ENCODE results near the gene RTTN. TPM values are rescaled to one million over a fixed set of nuclear protein-coding genes. Genes with fewer than 3 reads are reported as not detected.

RTTN gene
- total RNA-seq, 2 donors from 2014 or later = 7.1 to 10.0 TPM

GRCh38 chr18:70220628-70221027 is 15.1 kb upstream of the RTTN start:
- no peak for ATAC-seq
- intact Hi-C loops (cut with DNase I, micrococcal nuclease) = no loop called here
- no peak for DNase-seq

GRCh38 chr18:70219688-70220087 is 14.2 kb upstream of the RTTN start:
- no peak for DNase-seq
- intact Hi-C loops (cut with DNase I, micrococcal nuclease) = no loop called here
- no peak for ATAC-seq

GRCh38 chr18:70216788-70217187 is 11.3 kb upstream of the RTTN start:
- intact Hi-C loops (cut with DNase I, micrococcal nuclease) = no loop called here
- DNase-seq (no peak), ATAC-seq (no peak)

GRCh38 chr18:70207181-70207580 is 1.7 kb upstream of the RTTN start:
- ATAC-seq (no peak), DNase-seq (no peak)
- intact Hi-C loops (cut with DNase I, micrococcal nuclease) = no loop called here

- DNase-seq = no peak
- ATAC-seq = no peak
- intact Hi-C loops (cut with DNase I, micrococcal nuclease) = no loop called here
Observed at GRCh38 chr18:70200286-70200685, 5.2 kb downstream of the RTTN start.

- ATAC-seq (no peak), DNase-seq (no peak)
- intact Hi-C loops (cut with DNase I, micrococcal nuclease) = loop anchor here (5.0 to 10.0 kb wide), 2 partner anchors 247 to 254 kb away; no protein-coding TSS in a partner anchor
Observed at GRCh38 chr18:70197844-70198243, 7.6 kb downstream of the RTTN start.

- intact Hi-C loops (cut with DNase I, micrococcal nuclease) = loop anchor here (5.0 to 10.0 kb wide), 2 partner anchors 248 to 255 kb away; no protein-coding TSS in a partner anchor
- no peak for ATAC-seq
- no peak for DNase-seq
Observed at GRCh38 chr18:70197026-70197425, 8.5 kb downstream of the RTTN start.

- ATAC-seq = peak; percentile 76
- intact Hi-C loops (cut with DNase I, micrococcal nuclease) = loop anchor here (2.0 to 10.0 kb wide), 3 partner anchors 237 to 256 kb away; no protein-coding TSS in a partner anchor
- no peak for DNase-seq
Observed at GRCh38 chr18:70195852-70196434, 9.5 kb downstream of the RTTN start.

- DNase-seq (no peak), ATAC-seq (peak; percentile 60)
- intact Hi-C loops (cut with DNase I, micrococcal nuclease) = loop anchor here (2.0 to 10.0 kb wide), 3 partner anchors 238 to 257 kb away; no protein-coding TSS in a partner anchor
Observed at GRCh38 chr18:70195014-70195614, 10.4 kb downstream of the RTTN start.

GRCh38 chr18:70194227-70194890 is 11.1 kb downstream of the RTTN start:
- DNase-seq = no peak
- ATAC-seq = no peak
- intact Hi-C loops (cut with DNase I, micrococcal nuclease) = loop anchor here (2.0 to 10.0 kb wide), 2 partner anchors 238 to 250 kb away; no protein-coding TSS in a partner anchor

- intact Hi-C loops (cut with DNase I, micrococcal nuclease) = loop anchor here in 1 of 2 donors (10.0 kb wide), 1 partner anchor 254 kb away; no protein-coding TSS in a partner anchor
- no peak for DNase-seq
- ATAC-seq = no peak
Observed at GRCh38 chr18:70190529-70190928, 15.0 kb downstream of the RTTN start.

GRCh38 chr18:70188113-70188512 is 17.4 kb downstream of the RTTN start:
- no peak for ATAC-seq
- intact Hi-C loops (cut with DNase I, micrococcal nuclease) = no loop called here

GRCh38 chr18:70183441-70183840 is 22.0 kb downstream of the RTTN start:
- no peak for DNase-seq
- intact Hi-C loops (cut with DNase I, micrococcal nuclease) = no loop called here
- ATAC-seq = no peak

More at GRCh38 chr18:70188113-70188512, 17.4 kb downstream of the RTTN start:
- DNase-seq = no peak

GRCh38 chr18:70182548-70182947 is 22.9 kb downstream of the RTTN start:
- intact Hi-C loops (cut with DNase I, micrococcal nuclease) = no loop called here

GRCh38 chr18:70181725-70182124 is 23.8 kb downstream of the RTTN start:
- DNase-seq (no peak), ATAC-seq (no peak)
- intact Hi-C loops (cut with DNase I, micrococcal nuclease) = no loop called here

More at GRCh38 chr18:70182548-70182947, 22.9 kb downstream of the RTTN start:
- no peak for ATAC-seq
- no peak for DNase-seq

GRCh38 chr18:70181015-70181414 is 24.5 kb downstream of the RTTN start:
- no peak for DNase-seq
- ATAC-seq = no peak
- intact Hi-C loops (cut with DNase I, micrococcal nuclease) = no loop called here

GRCh38 chr18:70176537-70176936 is 28.9 kb downstream of the RTTN start:
- intact Hi-C loops (cut with DNase I, micrococcal nuclease) = no loop called here
- no peak for DNase-seq
- ATAC-seq = no peak

- intact Hi-C loops (cut with DNase I, micrococcal nuclease) = no loop called here
- DNase-seq = no peak
- no peak for ATAC-seq
Observed at GRCh38 chr18:70175216-70175615, 30.3 kb downstream of the RTTN start.

GRCh38 chr18:70172225-70172624 is 33.3 kb downstream of the RTTN start:
- ATAC-seq (no peak), DNase-seq (no peak)
- intact Hi-C loops (cut with DNase I, micrococcal nuclease) = no loop called here

- intact Hi-C loops (cut with DNase I, micrococcal nuclease) = no loop called here
- DNase-seq = no peak
- ATAC-seq = no peak
Observed at GRCh38 chr18:70169747-70170146, 35.7 kb downstream of the RTTN start.

Data from left colon (tissue), 2 donors.